ENCODE data around the gene FGF18.

Gene FGF18

DNA sequence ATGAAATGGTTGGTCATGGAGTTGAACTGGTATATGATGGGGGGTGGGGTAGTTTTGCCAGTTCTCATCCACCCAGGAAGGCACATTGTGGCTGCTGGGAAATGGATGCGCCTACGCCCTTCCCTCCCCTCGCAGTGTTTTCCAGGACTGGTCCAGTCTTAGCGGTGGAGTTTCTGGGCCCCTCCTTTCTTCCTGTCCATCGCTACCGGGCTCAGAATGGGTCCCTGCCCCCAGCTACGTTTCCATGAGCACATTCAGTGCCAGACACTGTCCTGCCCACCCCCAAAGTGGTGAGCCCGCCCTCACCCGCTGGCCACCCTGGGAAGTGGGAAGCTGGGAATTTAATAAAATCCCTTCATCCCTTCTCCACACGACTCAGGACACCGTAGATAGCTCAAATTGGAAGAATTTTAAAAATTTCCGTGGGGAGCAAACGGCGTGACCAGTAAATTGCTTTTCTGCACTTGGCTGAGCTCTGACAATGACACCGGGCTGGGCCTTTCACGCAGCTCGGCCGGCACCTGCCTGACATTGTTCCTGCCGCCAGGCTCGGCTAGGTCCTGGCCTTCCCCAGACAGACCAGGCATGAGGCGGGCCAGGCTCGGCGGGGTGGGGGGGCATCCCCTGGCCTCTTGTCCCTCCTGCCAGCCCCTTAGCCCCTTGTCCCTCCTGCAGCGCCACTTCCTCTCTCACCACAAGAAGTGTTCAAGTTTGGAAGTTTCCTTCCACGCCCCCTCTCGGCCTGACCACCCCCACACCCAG is 3.6 kb downstream of the FGF18 start:
- DNase-seq (ENCODE audit: low read depth in 2 of 2) = no peak

DNA sequence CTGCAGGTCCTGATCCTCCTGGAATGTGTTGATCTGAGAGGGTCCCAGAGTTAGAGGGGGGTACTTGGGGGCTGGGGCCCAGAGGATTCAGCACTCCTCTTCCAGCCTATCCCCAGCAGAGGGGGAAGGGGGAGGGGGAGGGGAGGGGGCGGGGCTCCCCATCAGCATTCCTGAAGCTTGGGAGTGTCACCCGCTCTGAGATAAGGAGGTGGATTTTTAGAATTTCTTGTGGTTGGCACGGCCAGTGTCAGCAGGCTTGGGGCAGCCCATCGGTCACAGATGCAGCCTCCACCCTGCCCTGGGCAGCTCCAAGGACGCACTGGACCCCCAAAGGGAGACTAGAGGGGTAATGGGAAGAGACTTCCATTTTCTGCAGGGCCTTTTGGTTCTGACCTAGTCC is 5.3 kb downstream of the FGF18 start:
- no peak for DNase-seq (ENCODE audit: low read depth in 2 of 2)

DNA sequence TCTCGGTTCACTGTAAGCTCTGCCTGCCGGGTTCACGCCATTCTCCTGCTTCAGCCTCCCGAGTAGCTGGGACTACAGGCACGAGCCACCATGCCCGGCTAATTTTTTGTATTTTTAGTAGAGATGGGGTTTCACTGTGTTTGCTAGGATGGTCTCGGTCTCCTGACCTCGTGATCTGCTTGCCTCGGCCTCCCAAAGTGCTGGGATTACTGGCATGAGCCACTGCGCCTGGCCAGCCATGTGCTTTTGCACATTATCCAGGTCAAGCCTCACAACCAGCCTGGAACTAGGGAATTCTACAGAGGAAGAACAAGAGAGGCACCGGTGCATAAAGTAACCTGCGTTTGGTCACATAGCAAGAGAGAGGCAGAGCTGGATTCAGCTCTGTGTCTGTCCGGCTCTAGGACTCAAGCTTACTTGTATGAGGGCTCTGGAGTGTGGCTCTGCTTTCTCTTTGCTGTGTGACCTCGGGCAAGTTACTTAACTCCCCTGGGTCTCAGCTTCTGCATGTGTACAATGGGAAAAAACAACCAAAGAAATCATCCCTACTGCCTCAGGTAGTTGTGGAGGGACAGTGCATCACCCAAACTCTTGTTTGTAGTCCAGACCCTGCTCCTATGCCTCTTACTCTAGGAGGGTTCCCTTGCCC is 6.3 kb downstream of the FGF18 start:
- DNase-seq (ENCODE audit: low read depth in 2 of 2) = no peak

DNA sequence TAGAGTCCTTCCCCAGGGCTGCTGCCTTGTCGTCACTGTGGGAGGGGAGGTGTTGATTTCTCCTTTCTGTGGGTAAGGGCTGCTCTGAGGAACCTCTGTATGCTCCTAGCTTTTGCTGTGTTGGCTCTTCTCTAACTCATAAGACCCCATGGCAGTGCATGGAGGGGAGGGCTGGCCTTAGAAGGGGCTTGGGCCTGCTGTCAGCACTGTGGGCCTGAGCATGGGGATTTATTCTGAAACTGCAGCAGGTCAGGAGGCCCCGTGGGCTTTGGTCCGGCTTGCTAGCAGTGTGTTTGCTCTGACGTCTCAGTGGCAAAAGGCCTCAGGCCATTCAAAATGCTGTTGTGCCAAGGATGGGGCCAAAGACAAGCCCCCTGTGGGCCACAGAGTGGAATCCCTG is 6.8 kb downstream of the FGF18 start:
- no peak for DNase-seq (ENCODE audit: low read depth in 2 of 2)

DNA sequence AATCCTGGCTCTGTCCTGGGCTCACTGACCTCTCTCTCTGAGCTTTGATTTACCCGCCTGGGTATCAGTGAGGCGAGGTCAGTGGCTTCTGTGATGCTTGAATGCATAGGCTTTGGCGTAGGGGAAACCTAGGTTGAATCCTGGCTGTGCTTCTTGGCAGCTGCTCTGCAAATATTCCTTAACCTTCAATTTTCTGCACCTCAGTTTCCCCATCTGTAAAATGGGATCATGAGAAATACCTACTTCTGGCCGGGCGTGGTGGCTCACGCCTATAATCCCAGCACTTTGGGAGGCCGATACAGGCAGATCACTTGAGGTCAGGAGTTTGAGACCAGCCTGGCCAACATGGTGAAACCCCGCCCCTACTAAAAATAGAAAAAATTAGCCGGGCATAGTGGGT is 7.2 kb downstream of the FGF18 start:
- no peak for DNase-seq (ENCODE audit: low read depth in 2 of 2)

DNA sequence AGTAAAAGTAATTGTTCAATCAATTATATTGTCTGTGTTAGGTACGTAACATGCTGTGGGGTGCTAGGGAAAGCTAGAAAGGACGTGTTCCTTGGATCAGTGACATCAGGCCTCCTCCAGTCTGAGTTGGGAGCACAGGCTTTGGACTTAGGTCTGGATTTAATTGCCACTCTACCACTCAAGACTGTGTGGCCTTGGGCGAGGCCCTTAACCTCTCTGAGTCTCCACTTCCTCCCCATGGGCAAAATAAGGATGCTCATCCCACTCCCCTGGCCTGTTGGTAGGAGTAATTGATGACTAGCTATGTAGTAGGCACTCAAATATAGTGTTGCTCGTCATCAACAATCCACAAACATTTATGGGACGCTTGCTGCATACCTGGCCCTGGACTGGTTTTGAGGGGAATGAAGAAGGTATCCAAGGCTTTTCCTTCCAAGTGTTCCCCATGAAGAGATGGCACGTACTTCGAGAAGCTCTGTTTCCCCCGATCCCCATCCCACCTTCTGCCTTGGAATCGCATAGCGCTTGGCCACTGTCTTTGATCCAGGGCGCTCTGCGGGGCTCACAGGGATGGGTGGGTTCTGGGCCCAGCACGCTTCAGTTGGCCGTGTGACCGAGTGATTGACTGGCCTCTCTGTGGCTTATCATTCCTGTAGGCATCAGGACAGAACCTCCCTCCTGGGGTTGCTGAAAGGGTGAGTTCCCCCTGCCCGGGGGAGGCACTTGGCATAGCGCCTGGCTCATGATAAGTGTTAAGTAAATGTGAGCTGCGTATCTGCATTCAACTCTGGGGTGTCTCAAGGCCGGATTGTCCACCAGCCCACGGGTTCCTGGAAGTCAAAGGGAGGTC is 8.1 kb downstream of the FGF18 start:
- DNase-seq (ENCODE audit: low read depth in 2 of 2) = no peak

DNA sequence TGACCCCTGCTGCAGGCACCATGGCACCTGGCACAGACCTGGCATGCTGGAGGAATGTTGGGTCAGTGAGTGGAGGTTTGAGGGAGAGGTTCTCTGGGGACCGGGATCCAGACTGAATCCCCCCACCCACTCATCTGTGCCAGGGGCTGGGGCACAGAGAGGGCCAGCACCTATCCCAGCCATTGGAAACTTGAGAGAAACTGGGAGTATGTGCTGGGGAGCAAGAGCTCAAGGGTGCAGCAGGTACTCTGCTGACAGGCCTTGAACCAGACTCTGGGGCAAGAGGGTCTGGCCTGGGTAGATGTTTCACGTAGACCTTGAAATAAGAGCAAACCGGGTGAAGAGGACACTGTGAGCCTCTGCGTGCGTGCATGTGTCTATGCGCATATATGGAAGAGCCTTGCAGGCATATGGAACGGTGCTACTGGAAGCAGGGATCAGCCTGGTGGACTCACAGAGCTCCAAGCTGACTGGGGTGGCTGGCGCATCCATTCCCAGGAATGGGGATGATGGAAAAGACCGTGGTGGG is 8.8 kb downstream of the FGF18 start:
- DNase-seq (ENCODE audit: low read depth in 2 of 2) = no peak

DNA sequence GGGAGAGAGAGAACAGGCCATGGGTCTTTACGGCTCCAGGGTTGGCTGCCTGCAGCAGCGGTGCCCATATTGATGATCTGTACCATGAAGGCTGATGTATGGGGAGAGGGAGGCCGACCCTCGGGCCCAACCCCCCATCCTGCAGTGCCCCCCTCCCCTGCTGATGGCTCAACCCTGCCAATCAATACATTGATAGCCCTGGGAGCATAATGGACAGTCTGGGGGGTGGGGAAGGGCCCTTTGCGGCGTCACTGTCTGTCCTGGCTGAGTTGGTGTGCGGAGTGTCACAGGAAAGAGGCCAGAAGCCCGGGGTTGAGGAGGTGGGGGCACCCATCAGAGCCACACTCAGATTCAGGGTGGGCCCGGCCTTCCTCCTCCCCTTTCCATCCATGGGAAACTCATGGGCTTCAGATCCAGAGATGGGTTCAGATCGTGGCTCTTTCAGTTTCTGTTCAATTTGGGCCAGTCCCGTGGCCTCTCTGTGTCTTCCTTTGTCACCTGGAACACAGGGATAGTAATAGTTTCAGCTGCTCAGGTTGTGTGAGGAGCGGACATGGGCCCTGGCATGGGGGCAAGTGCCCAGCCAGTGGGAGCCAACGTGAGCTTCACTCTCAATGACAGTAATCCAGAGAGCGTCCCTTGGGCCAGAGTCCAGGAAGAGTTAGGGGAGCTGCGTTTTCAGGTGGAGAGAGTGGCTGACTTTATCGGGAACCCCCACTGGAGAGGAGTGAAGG is 9.5 kb downstream of the FGF18 start:
- no peak for DNase-seq (ENCODE audit: low read depth in 2 of 2)

DNA sequence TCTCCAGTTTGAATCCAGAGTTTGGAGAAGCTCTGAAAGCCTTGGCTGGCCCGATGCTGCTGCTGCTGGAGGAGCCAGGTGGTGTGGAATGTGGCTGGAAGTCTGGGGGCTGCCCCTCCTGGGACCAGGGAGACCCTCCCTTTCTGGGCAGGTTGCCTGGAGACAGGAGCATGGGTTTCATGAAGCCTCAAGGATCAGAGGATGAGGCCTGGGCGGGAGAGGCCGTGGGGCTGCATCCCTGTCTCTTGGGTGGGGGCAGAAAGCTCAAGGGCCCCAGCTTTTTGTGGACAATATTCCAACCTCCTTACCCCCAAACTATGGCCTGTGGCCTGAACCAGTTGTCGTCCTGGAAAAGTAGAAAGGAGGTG is 10.1 kb downstream of the FGF18 start:
- DNase-seq (ENCODE audit: low read depth in 2 of 2) = no peak

DNA sequence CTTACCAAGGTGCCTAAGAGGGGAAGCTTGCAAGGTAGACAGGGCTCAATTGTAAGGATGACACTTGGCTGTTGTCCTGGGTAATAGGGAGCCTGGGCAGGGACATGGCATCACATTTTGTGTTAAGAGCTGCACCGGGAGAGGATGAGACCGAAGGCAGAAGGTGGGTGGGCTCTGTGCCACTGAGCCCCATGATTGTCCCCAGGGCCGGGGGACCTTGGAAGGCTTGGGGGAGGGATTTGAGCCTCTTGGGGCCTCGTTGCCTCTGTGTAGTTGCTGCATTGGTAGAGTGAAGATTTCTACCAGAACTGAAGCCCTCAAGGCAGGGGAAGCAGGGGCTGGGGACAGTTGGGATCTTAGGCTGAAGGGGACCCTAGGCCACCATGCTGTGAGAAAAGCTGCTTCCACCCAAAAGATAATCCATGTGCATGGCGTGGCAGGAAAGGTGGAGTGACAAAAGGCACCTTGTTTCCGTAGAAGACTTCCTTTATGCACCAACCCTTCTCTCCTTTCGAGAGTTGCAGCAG is 11.9 kb downstream of the FGF18 start:
- no peak for DNase-seq (ENCODE audit: low read depth in 2 of 2)

DNA sequence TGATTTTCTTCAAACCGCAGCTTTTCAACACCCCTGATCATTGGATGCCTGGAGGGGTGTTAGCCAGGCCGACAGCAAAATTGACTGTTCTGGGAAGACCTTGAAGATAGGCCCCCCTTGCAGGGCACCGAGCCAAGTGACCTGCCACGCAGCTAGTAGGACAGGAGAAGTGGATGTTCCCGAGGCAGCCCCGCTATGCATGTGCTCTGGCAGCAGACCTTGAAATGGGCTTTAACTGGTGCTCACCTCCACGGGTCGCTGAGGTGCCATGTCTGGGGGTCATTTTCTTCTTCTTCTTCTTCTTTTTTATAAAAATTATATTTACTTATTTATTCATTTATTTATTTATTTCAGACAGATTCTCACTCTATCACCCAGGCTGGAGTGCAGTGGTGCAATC is 12.6 kb downstream of the FGF18 start:
- DNase-seq (ENCODE audit: low read depth in 2 of 2) = no peak

DNA sequence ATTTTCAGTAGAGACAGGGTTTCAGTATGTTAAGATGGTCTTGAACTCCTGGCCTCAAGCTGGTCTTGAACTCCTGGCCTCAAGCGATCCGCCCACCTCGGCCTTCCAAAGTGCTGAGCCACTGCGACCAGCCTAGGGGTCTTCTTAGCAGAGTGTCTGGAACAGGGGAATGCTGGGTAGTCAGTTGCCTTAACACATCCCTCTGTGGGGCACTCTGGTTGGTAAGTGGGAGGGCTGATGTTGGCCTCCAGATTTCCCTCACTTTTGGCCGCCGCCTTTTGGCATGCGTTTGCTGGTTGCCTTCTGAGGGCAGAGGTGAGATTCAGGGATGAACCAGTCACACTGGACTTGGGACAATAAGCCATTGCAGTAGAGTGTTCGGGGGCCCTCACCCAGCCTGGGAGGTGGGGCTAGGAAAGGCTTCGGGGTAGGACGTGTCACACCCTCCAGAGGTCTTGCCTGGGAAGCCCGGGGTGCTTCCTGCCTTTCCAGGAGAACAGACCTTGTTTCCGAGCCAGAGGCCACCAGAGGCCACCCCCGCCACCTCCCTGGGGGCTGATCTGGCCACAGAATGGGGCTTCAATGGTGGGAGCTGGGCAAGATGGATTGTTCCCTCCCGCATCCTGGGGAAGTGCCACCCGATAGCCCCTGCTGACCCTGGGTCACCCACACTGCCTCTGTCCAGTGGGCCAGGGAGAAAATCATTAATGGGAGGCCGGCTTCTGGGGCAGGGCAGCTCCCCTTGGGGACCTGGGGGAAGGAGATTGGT is 13.3 kb downstream of the FGF18 start:
- no peak for DNase-seq (ENCODE audit: low read depth in 2 of 2)

DNA sequence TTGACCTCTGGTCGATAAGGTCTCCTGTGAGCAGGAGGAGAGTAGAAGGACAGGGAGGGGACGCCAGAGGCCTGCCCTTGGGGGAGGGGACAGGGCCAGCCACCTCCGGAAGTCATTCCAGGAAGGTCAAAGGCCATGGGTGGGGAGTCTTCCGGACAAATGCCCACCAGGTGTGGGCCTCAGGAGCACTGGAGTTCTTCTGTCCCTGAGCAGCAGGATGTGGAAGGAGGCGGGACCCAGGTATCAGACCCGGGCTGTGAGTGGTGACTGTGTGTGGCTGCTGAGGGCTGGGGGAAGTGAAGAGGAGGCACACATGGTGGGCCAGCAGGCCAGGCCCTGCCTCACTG is 13.9 kb downstream of the FGF18 start:
- no peak for DNase-seq (ENCODE audit: low read depth in 2 of 2)

DNA sequence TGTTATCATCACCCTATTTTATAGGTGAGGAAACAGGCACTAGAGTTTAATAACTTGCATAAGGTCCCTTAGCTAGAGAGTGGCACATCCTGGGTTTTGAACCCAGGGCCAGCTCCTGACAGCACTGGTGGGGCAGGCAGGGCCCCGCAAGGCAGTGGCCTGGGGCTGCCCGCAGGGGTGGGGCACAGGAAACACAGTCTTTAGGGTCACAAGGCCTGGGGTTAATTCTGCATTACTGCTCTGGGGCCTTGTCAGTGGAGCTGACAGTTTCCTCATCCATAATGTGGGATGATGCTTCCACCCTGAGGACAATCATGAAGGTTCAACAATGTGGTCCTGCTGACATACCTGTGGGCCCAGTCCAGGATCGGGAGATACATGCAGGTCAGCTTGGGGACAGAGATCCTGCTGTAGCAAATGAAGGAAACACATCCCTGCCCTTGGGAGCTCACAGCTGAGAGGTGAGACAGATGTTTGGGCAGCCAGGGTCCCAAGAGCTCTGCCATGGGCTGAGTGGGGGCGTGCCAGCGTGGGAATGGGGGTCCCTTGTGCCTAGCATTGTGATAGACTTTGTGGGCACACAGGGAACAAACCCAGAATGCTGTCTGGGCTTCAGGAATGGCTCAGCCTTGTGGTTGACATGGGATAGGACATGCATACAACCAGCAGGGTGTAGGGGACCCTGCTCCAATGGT is 14.7 kb downstream of the FGF18 start:
- DNase-seq (ENCODE audit: low read depth in 2 of 2) = no peak

DNA sequence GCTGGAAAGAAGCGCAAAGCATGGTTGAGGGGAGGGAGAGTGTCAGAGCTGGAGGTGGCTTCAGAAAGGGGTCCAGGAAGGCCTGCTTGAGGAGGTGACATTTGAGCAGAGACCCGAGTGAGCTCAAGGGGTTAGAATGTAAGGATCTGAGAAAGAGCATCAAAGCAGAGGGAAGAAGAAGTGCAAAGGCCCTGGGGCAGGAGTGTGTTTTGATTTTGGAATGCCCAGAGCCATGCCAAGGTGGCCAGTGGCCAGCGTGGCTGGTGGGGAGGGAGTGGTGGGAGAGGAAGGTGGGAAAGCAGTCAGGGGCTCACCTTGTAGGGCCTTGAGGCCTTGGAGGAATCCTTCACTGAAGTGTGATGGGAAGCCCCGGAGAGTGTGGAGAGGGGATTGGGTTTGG is 15.4 kb downstream of the FGF18 start:
- DNase-seq (ENCODE audit: low read depth in 2 of 2) = no peak

DNA sequence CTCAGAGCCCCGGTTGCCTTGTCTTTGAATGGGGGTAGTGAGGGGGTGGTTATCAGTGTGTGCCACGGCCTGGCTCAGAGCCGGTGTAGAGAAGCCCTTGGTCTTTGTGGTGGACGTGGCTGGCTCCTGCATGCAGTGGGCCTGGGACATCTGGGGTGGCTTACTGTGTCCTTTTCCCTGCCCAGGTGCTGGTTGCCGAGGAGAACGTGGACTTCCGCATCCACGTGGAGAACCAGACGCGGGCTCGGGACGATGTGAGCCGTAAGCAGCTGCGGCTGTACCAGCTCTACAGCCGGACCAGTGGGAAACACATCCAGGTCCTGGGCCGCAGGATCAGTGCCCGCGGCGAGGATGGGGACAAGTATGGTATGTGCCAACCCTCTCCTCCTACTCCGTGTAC is 16.5 kb downstream of the FGF18 start:
- no peak for DNase-seq (ENCODE audit: low read depth in 2 of 2)

DNA sequence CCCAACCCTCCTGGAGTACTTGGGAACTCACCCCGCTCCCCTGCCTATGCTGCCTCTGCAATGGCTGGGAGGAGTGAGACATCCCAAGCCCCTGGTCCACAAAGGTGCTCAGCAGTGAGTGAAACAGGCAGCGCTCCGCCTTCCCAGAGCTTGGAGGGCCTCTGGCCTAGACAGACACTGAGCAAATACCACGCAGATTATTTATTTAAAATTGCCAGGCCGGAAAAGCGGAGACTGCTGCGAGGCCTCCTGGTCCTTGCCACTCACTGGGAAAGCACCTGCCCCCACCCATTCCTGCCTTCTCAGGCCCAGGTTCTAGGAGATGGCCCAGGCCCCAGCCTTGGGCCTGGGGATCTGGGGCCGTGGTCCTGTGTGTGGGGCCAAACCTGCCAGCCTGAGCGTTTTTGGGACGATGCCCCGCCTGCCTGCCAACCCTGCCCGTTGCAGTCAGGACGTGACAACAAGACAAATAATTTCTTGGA is 17.4 kb downstream of the FGF18 start:
- DNase-seq (ENCODE audit: low read depth in 2 of 2) = no peak

DNA sequence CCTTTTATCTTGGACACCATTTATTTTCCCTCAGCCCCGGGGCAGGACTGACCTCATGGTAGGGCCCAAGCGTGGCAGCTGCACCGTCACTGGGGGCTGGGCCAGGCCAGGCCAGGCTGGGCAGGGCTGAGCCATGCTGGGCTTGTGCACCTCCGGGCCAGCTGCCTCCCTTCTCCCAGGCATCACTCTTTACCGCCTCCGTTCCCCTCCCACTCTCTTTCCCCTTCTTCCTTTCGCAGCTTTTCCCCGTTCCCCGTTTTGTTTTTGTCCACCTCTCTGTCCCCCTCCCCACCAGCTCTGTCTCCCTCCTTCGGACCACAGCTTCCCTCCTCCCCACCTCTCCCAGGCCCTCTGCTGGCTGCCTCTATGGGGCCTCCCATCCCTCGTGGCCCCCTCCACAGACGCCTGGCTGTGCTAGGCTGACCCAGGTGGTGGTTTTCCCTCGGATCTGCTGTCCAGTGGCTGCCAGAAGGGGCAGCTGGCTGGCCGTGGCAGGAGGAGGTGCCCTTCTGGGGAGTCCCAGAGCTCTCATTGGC is 17.9 kb downstream of the FGF18 start:
- DNase-seq (ENCODE audit: low read depth in 2 of 2) = no peak

DNA sequence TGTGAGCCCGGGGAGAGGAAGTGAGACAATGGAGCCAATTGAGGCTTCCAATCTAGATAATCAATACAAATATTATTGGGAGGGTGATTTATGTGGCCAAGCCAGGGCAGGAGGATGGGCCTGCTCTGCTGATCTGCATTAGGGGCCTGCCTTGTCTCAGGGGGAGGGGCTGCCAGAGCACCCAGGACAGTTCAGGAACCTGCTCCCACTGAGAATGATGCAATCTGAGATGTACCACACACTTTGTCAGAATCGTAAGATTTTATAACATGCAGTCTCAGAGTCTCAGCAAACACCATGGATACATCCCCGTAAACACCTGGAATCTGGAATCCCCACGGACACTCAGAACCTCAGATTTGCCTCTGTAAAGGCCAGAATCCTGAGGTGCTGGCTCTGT is 19.3 kb downstream of the FGF18 start:
- no peak for DNase-seq (ENCODE audit: low read depth in 2 of 2)

DNA sequence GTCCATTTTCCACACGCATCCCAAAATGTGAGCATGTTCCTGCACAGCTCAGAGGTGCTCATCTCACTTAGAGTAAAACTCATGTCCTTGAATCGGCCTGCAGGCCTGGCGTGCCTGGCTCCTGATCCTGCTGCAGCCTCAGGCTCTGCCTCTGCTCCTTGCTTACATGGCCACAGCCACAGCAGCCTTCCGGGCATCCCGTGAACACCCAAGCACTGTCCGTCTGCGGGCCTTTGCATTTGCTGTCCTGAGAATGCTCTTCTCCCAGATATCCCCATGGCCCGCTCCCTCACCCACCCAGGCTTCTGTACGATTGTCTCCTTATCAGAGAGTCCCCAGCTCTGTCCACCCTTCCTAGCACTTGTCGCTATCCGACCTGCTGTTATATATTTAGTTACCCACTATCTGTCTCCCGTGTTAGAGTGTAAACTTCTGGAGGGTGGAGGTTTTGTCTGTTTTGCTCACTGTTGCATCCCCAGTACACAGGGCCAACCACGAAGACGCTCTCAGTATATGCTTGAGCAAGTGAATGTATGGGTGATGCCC is 21.9 kb downstream of the FGF18 start:
- DNase-seq (ENCODE audit: low read depth in 2 of 2) = no peak
